Measurements from ENCODE around the gene PRTFDC1.

DNA sequence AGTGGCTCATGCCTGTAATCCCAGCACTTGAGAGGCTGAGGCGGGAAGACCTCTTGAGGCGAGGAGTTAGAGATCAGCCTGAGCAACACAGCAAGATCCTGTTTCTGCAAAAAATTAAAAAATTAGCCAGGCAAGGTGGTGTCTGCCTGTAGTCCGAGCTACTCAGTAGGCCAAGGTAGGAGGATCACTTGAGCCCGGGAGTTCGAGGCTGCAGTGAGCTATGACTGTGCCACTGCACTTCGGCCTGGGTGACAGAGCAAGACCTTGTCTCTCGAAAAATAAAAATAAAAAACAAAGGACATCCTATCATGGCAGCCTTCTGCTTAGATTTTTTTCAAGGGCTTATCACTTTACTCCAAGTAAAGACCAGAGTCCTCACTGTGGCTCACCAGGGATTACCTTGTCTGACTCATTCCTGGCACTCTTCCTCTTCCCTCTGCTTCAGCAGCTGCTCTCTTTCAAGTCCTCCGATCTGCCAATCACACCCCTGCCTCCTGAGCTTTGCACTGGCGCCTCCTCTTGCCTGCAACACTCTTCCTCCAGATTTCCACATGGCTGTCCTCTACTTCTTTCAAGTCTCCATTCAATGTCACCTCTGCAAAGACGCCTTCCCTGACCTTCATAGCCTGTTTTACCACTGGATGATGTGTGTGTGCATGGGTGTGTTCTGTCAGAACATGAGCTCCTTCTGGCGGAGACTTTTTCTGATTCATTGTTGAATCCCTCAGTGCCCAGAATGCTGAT lies 7.7 kb downstream of the PRTFDC1 start:
- TF ChIP-seq CTCF (IDR thresholded peaks at IDR 0.05 in 2 of 3, conservative IDR thresholded peaks at IDR 0.05 in 1 of 3; ENCODE audit: borderline replicate concordance in 1 of 3, insufficient read depth in 1 of 3, low read depth in 2 of 3, low read length in 2 of 3), result peak in 2 of 3 experiments; percentile 20 to 24; a peak in 2 of 6 replicates
- no peak for TF ChIP-seq ZNF274 (IDR thresholded peaks at IDR 0.05; ENCODE audit: low read depth, low read length)
- TF ChIP-seq POLR2A (IDR thresholded peaks at IDR 0.05; ENCODE audit: borderline replicate concordance, extremely low read depth, insufficient read depth, insufficient read length), result no peak
- no peak; the same call in 1 of the 2 replicates for TF ChIP-seq CEBPB (IDR thresholded peaks at IDR 0.05; ENCODE audit: low read depth)
- peak; percentile 26 for TF ChIP-seq YY1 (IDR thresholded peaks at IDR 0.05; ENCODE audit: extremely low read depth, insufficient replicate concordance, low read depth, low read length)
- TF ChIP-seq EZH2 (IDR thresholded peaks at IDR 0.05), result no peak
- TF ChIP-seq EZH2phosphoT487 (IDR thresholded peaks at IDR 0.05; ENCODE audit: borderline replicate concordance), result no peak
- TF ChIP-seq POLR2AphosphoS5 (IDR thresholded peaks at IDR 0.05; ENCODE audit: low read depth, low read length), result peak; percentile 52; the same call in 1 of the 2 replicates
- TF ChIP-seq RAD21 (IDR thresholded peaks at IDR 0.05; ENCODE audit: low read depth), result peak; percentile 66
- peak; percentile 72 for TF ChIP-seq JUND (IDR thresholded peaks at IDR 0.05)
- TF ChIP-seq CBX3 (IDR thresholded peaks at IDR 0.05; ENCODE audit: low read depth), result peak; percentile 74
- no peak for TF ChIP-seq ZFX (IDR thresholded peaks at IDR 0.05)

Measured in HCT116 (cell line).